ENCODE data around the gene APEH. TPM values are rescaled to one million over a fixed set of nuclear protein-coding genes. Genes with fewer than 3 reads are reported as not detected.

APEH gene
- total and polyA plus RNA-seq, 2 of the 13 experiments (the other 11 are each of a cell fraction or from before 2014, with no cell fraction given): 116 to 130 TPM

- peak; percentile 44 for TF ChIP-seq ZNF687 (CRISPR knock-in tag; IDR thresholded peaks at IDR 0.05)
- no peak for TF ChIP-seq HNRNPK (IDR thresholded peaks at IDR 0.05; ENCODE audit: low read depth, low read length, poor library complexity, severe bottlenecking)
- no peak for TF ChIP-seq ZNF772 (CRISPR knock-in tag; IDR thresholded peaks at IDR 0.05)
- TF ChIP-seq ZNF556 (CRISPR knock-in tag; IDR thresholded peaks at IDR 0.05; ENCODE audit: borderline replicate concordance): no peak
- TF ChIP-seq ZNF501 (CRISPR knock-in tag; IDR thresholded peaks at IDR 0.05): peak; percentile 39; the same call in 1 of the 2 replicates
- TF ChIP-seq ETV5 (CRISPR knock-in tag; IDR thresholded peaks at IDR 0.05; ENCODE audit: borderline replicate concordance): 0 out of 2 replicates have a peak, but pooled peaks have one; percentile 33
- TF ChIP-seq ZFX (CRISPR knock-in tag; IDR thresholded peaks at IDR 0.05; ENCODE audit: low read depth): peak; percentile 51
- no peak for TF ChIP-seq MYNN (CRISPR knock-in tag; IDR thresholded peaks at IDR 0.05; ENCODE audit: low read depth)
- peak; percentile 37; the same call in 1 of the 2 replicates for TF ChIP-seq TBX2 (CRISPR knock-in tag; IDR thresholded peaks at IDR 0.05; ENCODE audit: borderline replicate concordance)
- TF ChIP-seq ZFP91 (CRISPR knock-in tag; IDR thresholded peaks at IDR 0.05; ENCODE audit: borderline replicate concordance): peak; percentile 21; the same call in 1 of the 2 replicates
- no peak for TF ChIP-seq ZMAT5 (CRISPR knock-in tag; IDR thresholded peaks at IDR 0.05; ENCODE audit: borderline replicate concordance, low read depth)
- 0 out of 2 replicates have a peak, but pooled peaks have one; percentile 15 for TF ChIP-seq ZFY (CRISPR knock-in tag; IDR thresholded peaks at IDR 0.05)
- TF ChIP-seq SALL1 (CRISPR knock-in tag; IDR thresholded peaks at IDR 0.05): peak; percentile 9; the same call in 1 of the 2 replicates
- TF ChIP-seq ARID5B (CRISPR knock-in tag; IDR thresholded peaks at IDR 0.05): no peak
- no peak for TF ChIP-seq MTERF4 (CRISPR knock-in tag; IDR thresholded peaks at IDR 0.05)
- TF ChIP-seq MIXL1 (CRISPR knock-in tag; IDR thresholded peaks at IDR 0.05): no peak
- peak; percentile 40 for TF ChIP-seq SAP130 (CRISPR knock-in tag; IDR thresholded peaks at IDR 0.05; ENCODE audit: low read depth)
These were observed 26.4 kb upstream of the APEH start (continued) for GRCh38 chr3:49647741-49648140.
